ENCODE data around the gene NAALAD2. TPM values are rescaled to one million over a fixed set of nuclear protein-coding genes. Genes with fewer than 3 reads are reported as not detected.
"Not testable (repeated sequence)": the region's sequence is repeated elsewhere in the genome, so short reads cannot be mapped to it uniquely, and the experiment has no call there.

The NAALAD2 gene
- total and polyA plus RNA-seq, 4 donors, result 0.21 to 3.3 (median 1.1) TPM

DNA sequence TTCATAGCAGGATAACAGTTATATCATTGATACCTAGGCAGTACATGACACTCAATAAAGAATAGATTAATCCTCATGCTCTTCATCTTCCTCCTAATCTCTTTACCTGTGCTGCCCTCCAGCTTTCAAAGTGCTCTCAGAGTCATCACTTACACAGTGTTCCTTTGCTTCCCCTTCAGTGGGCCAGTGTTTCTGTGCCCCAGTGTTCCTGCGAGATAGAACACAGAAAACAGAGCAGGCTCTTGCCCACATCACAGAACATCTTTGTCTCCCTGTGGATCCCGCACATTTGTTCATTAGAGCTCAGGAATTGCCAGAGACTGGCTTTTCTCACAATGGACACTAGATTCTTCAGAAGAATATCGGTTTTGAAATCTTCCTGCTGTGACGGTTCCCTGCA is 36.2 kb upstream of the NAALAD2 start:
- not testable (repeated sequence) for H3K36me3 ChIP-seq (ENCODE audit: control insufficient read depth in 4 of 4, insufficient read depth in 3 of 4, low read depth in 1 of 4, low read length in 3 of 4); H3K27ac ChIP-seq (ENCODE audit: low read depth in 1 of 2, low read length in 2 of 2); H3K9me3 ChIP-seq (ENCODE audit: control insufficient read depth in 4 of 4, low read length in 3 of 4); H3K9ac ChIP-seq (ENCODE audit: low read depth in 1 of 2, low read length in 2 of 2); DNase-seq (ENCODE audit: low spot score); H3K27me3 ChIP-seq (ENCODE audit: control insufficient read depth in 4 of 4, insufficient read depth in 4 of 4, low read length in 3 of 4); H3K4me3 ChIP-seq (ENCODE audit: low read depth in 1 of 3, low read length in 3 of 3); H3K4me1 ChIP-seq (ENCODE audit: control insufficient read depth in 4 of 4, insufficient read depth in 4 of 4, low read length in 3 of 4)
- WGBS, result 85% methylated on average over 4 of the region's 4 CpGs

DNA sequence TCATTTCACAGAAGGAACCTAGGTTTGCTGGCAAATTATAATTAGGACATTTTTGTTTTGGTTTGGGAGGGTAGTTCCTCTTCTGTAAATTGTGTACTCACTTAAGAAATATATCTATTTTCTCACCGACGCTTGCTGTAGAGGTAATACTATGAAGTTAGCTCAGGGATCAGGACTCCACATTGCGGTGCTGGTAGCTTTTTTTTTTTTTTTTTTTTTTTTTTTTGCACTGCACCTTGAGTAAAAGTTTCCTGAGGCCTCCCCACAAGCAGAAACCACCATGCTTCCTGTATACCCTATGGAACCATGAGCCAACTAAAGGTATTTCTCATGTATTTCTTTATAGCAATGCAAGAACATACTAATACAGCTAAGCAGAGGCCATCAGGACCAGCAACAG is 34.0 kb upstream of the NAALAD2 start:
- H3K27me3 ChIP-seq (ENCODE audit: control insufficient read depth in 4 of 4, insufficient read depth in 4 of 4, low read length in 3 of 4), result peaks cover 0 to 3% (median 0%) of the 10 kb centered on the region in 4 donors
- no peaks in the 10 kb centered on the region for H3K4me1 ChIP-seq (ENCODE audit: control insufficient read depth in 4 of 4, insufficient read depth in 4 of 4, low read length in 3 of 4)
- 85% methylated on average over 3 of the region's 3 CpGs for WGBS
- H3K9ac ChIP-seq (ENCODE audit: low read depth in 1 of 2, low read length in 2 of 2), result no peak overlapping the region
- DNase-seq (ENCODE audit: low spot score), result no peak
- H3K9me3 ChIP-seq (ENCODE audit: control insufficient read depth in 4 of 4, low read length in 3 of 4), result no peaks in the 10 kb centered on the region
- no peak overlapping the region for H3K27ac ChIP-seq (ENCODE audit: low read depth in 1 of 2, low read length in 2 of 2)
- no peak for TF ChIP-seq SP1 (IDR thresholded peaks at IDR 0.05)
- no peak for TF ChIP-seq HNF4G (IDR thresholded peaks at IDR 0.05)
- TF ChIP-seq EGR1 (IDR thresholded peaks at IDR 0.05; ENCODE audit: low read depth in 2 of 2), result no peak
- TF ChIP-seq HNF4A (conservative IDR thresholded peaks at IDR 0.05), result no peak
- TF ChIP-seq FOXA2 (IDR thresholded peaks at IDR 0.05), result no peak
- TF ChIP-seq, protein P1, sequence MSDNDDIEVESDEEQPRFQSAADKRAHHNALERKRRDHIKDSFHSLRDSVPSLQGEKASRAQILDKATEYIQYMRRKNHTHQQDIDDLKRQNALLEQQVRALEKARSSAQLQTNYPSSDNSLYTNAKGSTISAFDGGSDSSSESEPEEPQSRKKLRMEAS (IDR thresholded peaks at IDR 0.05), result no peak
- TF ChIP-seq, protein P2, sequence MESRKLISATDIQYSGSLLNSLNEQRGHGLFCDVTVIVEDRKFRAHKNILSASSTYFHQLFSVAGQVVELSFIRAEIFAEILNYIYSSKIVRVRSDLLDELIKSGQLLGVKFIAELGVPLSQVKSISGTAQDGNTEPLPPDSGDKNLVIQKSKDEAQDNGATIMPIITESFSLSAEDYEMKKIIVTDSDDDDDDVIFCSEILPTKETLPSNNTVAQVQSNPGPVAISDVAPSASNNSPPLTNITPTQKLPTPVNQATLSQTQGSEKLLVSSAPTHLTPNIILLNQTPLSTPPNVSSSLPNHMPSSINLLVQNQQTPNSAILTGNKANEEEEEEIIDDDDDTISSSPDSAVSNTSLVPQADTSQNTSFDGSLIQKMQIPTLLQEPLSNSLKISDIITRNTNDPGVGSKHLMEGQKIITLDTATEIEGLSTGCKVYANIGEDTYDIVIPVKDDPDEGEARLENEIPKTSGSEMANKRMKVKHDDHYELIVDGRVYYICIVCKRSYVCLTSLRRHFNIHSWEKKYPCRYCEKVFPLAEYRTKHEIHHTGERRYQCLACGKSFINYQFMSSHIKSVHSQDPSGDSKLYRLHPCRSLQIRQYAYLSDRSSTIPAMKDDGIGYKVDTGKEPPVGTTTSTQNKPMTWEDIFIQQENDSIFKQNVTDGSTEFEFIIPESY (IDR thresholded peaks at IDR 0.05), result no peak
- TF ChIP-seq NR2F2 (IDR thresholded peaks at IDR 0.05), result no peak
- TF ChIP-seq, protein P3, sequence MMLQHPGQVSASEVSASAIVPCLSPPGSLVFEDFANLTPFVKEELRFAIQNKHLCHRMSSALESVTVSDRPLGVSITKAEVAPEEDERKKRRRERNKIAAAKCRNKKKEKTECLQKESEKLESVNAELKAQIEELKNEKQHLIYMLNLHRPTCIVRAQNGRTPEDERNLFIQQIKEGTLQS (IDR thresholded peaks at IDR 0.05), result no peak
- no peak for TF ChIP-seq GABPA (IDR thresholded peaks at IDR 0.05 in 1 of 2, conservative IDR thresholded peaks at IDR 0.05 in 1 of 2)
- TF ChIP-seq FOXA1 (IDR thresholded peaks at IDR 0.05), result no peak
- TF ChIP-seq, protein P4, sequence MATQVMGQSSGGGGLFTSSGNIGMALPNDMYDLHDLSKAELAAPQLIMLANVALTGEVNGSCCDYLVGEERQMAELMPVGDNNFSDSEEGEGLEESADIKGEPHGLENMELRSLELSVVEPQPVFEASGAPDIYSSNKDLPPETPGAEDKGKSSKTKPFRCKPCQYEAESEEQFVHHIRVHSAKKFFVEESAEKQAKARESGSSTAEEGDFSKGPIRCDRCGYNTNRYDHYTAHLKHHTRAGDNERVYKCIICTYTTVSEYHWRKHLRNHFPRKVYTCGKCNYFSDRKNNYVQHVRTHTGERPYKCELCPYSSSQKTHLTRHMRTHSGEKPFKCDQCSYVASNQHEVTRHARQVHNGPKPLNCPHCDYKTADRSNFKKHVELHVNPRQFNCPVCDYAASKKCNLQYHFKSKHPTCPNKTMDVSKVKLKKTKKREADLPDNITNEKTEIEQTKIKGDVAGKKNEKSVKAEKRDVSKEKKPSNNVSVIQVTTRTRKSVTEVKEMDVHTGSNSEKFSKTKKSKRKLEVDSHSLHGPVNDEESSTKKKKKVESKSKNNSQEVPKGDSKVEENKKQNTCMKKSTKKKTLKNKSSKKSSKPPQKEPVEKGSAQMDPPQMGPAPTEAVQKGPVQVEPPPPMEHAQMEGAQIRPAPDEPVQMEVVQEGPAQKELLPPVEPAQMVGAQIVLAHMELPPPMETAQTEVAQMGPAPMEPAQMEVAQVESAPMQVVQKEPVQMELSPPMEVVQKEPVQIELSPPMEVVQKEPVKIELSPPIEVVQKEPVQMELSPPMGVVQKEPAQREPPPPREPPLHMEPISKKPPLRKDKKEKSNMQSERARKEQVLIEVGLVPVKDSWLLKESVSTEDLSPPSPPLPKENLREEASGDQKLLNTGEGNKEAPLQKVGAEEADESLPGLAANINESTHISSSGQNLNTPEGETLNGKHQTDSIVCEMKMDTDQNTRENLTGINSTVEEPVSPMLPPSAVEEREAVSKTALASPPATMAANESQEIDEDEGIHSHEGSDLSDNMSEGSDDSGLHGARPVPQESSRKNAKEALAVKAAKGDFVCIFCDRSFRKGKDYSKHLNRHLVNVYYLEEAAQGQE (IDR thresholded peaks at IDR 0.05), result no peak
- TF ChIP-seq JUND (IDR thresholded peaks at IDR 0.05), result no peak
- TF ChIP-seq RXRA (IDR thresholded peaks at IDR 0.05), result no peak
- no peak for TF ChIP-seq RAD21 (IDR thresholded peaks at IDR 0.05)
- TF ChIP-seq TAF1 (conservative IDR thresholded peaks at IDR 0.05), result no peak
- no peaks in the 10 kb centered on the region for H3K36me3 ChIP-seq (ENCODE audit: control insufficient read depth in 4 of 4, insufficient read depth in 3 of 4, low read depth in 1 of 4, low read length in 3 of 4)
- no peak overlapping the region for H3K4me3 ChIP-seq (ENCODE audit: low read depth in 1 of 3, low read length in 3 of 3)

Measured in liver (tissue), 9 donors.